ENCODE results near the gene PGM1.

Gene PGM1

GRCh38 chr1:63669151-63669961 is 76.1 kb downstream of the PGM1 start:
- DNase-seq, result no peak

GRCh38 chr1:63670164-63670563 is 77.0 kb downstream of the PGM1 start:
- DNase-seq, result no peak

GRCh38 chr1:63671514-63671913 is 78.3 kb downstream of the PGM1 start:
- DNase-seq, result no peak

- no peak for DNase-seq
Observed at GRCh38 chr1:63674238-63674864, 81.1 kb downstream of the PGM1 start.

GRCh38 chr1:63674865-63675419 is 81.7 kb downstream of the PGM1 start:
- no peak for DNase-seq

- DNase-seq, result no peak
Observed at GRCh38 chr1:63675420-63675931, 82.3 kb downstream of the PGM1 start.

GRCh38 chr1:63677497-63677896 is 84.3 kb downstream of the PGM1 start:
- no peak for DNase-seq

GRCh38 chr1:63678200-63678599 is 85.0 kb downstream of the PGM1 start:
- DNase-seq, result no peak

- no peak for DNase-seq
Observed at GRCh38 chr1:63679076-63679475, 85.9 kb downstream of the PGM1 start.

GRCh38 chr1:63679589-63679988 is 86.4 kb downstream of the PGM1 start:
- no peak for DNase-seq

GRCh38 chr1:63682936-63683335 is 89.7 kb downstream of the PGM1 start:
- DNase-seq, result no peak

GRCh38 chr1:63683759-63684158 is 90.5 kb downstream of the PGM1 start:
- no peak for DNase-seq

- DNase-seq, result no peak
Observed at GRCh38 chr1:63686696-63687095, 93.5 kb downstream of the PGM1 start.

GRCh38 chr1:63688302-63688890 is 95.2 kb downstream of the PGM1 start:
- no peak for DNase-seq

GRCh38 chr1:63690966-63691700 is 97.9 kb downstream of the PGM1 start:
- no peak for DNase-seq

GRCh38 chr1:63691701-63692425 is 98.7 kb downstream of the PGM1 start:
- peak; percentile 19 for DNase-seq

- no peak for DNase-seq
Observed at GRCh38 chr1:63693944-63694571, 100.8 kb downstream of the PGM1 start.

- DNase-seq, result no peak
Observed at GRCh38 chr1:63698001-63698838, 105.0 kb downstream of the PGM1 start.

- DNase-seq, result no peak
Observed at GRCh38 chr1:63701187-63701586, 108.0 kb downstream of the PGM1 start.

- no peak for DNase-seq
Observed at GRCh38 chr1:63703701-63704107, 110.5 kb downstream of the PGM1 start.

- no peak for DNase-seq
Observed at GRCh38 chr1:63704443-63704842, 111.2 kb downstream of the PGM1 start.

All from CD4-positive, alpha-beta T cell treated with Interleukin-4 for 4 hours (primary cell).